Liver (tissue), 3 donors: ENCODE measurements around the gene NFE2L1.

Experiments used
- EGR1 ChIP-seq, 2 donors: IDR thresholded peaks; 2 replicates each; pipeline ENCODE4 v1.6.1; 2016 to 2018; ENCODE audit warnings: antibody characterized with exemption in 2 of 2, low read depth in 2 of 2
- GABPA ChIP-seq, 2 donors: IDR thresholded peaks in 1 of 2; conservative IDR thresholded peaks in 1 of 2; 2 replicates each; pipeline ENCODE4 v1.6.1; 2016; ENCODE audit warnings: antibody characterized with exemption in 2 of 2, mild to moderate bottlenecking in 1 of 2, moderate library complexity in 1 of 2
- JUND ChIP-seq, 2 donors: IDR thresholded peaks; 2 replicates each; pipeline ENCODE4 v1.6.1; 2016; ENCODE audit warnings: antibody characterized with exemption in 2 of 2
- RAD21 ChIP-seq, 2 donors: IDR thresholded peaks; 2 replicates each; pipeline ENCODE4 v1.6.1; 2016; ENCODE audit warnings: antibody characterized with exemption in 2 of 2, mild to moderate bottlenecking in 2 of 2
- RXRA ChIP-seq, 2 donors: IDR thresholded peaks; 2 replicates each; pipeline ENCODE4 v1.6.1; 2017 to 2018; ENCODE audit warnings: antibody characterized with exemption in 2 of 2, mild to moderate bottlenecking in 1 of 2
- SP1 ChIP-seq: IDR thresholded peaks from 2 replicates; pipeline ENCODE4 v1.6.1; 2018; ENCODE audit warnings: antibody characterized with exemption, mild to moderate bottlenecking
- YY1 ChIP-seq: IDR thresholded peaks from 2 replicates; pipeline ENCODE4 v1.6.1; 2016; ENCODE audit warnings: antibody characterized with exemption, mild to moderate bottlenecking
- ZBTB33 ChIP-seq: IDR thresholded peaks from 2 replicates; pipeline ENCODE4 v1.6.1; 2016; ENCODE audit warnings: antibody characterized with exemption
- TF ChIP-seq, protein P1 (sequence below): fragments of 150-350 bp; IDR thresholded peaks from 2 replicates; pipeline ENCODE4 v1.5.1; 2017; ENCODE audit warnings: improper control_type of control experiment, low read depth, low read length; ENCODE audit not compliant: missing input control
- TF ChIP-seq, protein P2 (sequence below): IDR thresholded peaks from 2 replicates; pipeline ENCODE4 v1.6.1; 2016; ENCODE audit warnings: antibody characterized with exemption
- TF ChIP-seq, protein P3 (sequence below): IDR thresholded peaks from 2 replicates; pipeline ENCODE4 v1.6.1; 2016; ENCODE audit warnings: antibody characterized with exemption, mild to moderate bottlenecking
- donor health status: healthy.
- donor health status: healthy.

GRCh38 chr17:48036693-48037035 lies 11.5 kb upstream of the NFE2L1 start:
- TF ChIP-seq, protein P1, sequence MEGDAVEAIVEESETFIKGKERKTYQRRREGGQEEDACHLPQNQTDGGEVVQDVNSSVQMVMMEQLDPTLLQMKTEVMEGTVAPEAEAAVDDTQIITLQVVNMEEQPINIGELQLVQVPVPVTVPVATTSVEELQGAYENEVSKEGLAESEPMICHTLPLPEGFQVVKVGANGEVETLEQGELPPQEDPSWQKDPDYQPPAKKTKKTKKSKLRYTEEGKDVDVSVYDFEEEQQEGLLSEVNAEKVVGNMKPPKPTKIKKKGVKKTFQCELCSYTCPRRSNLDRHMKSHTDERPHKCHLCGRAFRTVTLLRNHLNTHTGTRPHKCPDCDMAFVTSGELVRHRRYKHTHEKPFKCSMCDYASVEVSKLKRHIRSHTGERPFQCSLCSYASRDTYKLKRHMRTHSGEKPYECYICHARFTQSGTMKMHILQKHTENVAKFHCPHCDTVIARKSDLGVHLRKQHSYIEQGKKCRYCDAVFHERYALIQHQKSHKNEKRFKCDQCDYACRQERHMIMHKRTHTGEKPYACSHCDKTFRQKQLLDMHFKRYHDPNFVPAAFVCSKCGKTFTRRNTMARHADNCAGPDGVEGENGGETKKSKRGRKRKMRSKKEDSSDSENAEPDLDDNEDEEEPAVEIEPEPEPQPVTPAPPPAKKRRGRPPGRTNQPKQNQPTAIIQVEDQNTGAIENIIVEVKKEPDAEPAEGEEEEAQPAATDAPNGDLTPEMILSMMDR = no peak
- TF ChIP-seq, protein P2, sequence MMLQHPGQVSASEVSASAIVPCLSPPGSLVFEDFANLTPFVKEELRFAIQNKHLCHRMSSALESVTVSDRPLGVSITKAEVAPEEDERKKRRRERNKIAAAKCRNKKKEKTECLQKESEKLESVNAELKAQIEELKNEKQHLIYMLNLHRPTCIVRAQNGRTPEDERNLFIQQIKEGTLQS = no peak
- no peak for TF ChIP-seq RXRA (IDR thresholded peaks at IDR 0.05)
- no peak for TF ChIP-seq ZBTB33
- TF ChIP-seq RAD21 (IDR thresholded peaks at IDR 0.05) = no peak
- no peak for TF ChIP-seq SP1
- TF ChIP-seq GABPA (IDR thresholded peaks at IDR 0.05 in 1 of 2, conservative IDR thresholded peaks at IDR 0.05 in 1 of 2) = no peak
- TF ChIP-seq, protein P3, sequence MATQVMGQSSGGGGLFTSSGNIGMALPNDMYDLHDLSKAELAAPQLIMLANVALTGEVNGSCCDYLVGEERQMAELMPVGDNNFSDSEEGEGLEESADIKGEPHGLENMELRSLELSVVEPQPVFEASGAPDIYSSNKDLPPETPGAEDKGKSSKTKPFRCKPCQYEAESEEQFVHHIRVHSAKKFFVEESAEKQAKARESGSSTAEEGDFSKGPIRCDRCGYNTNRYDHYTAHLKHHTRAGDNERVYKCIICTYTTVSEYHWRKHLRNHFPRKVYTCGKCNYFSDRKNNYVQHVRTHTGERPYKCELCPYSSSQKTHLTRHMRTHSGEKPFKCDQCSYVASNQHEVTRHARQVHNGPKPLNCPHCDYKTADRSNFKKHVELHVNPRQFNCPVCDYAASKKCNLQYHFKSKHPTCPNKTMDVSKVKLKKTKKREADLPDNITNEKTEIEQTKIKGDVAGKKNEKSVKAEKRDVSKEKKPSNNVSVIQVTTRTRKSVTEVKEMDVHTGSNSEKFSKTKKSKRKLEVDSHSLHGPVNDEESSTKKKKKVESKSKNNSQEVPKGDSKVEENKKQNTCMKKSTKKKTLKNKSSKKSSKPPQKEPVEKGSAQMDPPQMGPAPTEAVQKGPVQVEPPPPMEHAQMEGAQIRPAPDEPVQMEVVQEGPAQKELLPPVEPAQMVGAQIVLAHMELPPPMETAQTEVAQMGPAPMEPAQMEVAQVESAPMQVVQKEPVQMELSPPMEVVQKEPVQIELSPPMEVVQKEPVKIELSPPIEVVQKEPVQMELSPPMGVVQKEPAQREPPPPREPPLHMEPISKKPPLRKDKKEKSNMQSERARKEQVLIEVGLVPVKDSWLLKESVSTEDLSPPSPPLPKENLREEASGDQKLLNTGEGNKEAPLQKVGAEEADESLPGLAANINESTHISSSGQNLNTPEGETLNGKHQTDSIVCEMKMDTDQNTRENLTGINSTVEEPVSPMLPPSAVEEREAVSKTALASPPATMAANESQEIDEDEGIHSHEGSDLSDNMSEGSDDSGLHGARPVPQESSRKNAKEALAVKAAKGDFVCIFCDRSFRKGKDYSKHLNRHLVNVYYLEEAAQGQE = no peak
- TF ChIP-seq JUND (IDR thresholded peaks at IDR 0.05) = no peak
- no peak for TF ChIP-seq YY1
- no peak for TF ChIP-seq EGR1 (IDR thresholded peaks at IDR 0.05; ENCODE audit: low read depth in 2 of 2)
